BE2C (cell line): Measurements from ENCODE around the gene R3HDM2.
"Not testable (repeated sequence)": the region's sequence is repeated elsewhere in the genome, so short reads cannot be mapped to it uniquely, and the experiment has no call there.

Source experiments
- DNase-seq: peaks from one replicate; pipeline ENCODE4 v3.0.0-alpha.2; 2020
- H3K27me3 ChIP-seq: fragments of 250-450 bp; sonication (Bioruptor Pico); 2 replicates; pipeline ENCODE4 v1.5.1; 2020; ENCODE audit warnings: mild to moderate bottlenecking
- H3K36me3 ChIP-seq: fragments of 250-450 bp; sonication (Bioruptor Pico); 2 replicates; pipeline ENCODE4 v1.5.1; 2020; ENCODE audit warnings: mild to moderate bottlenecking
- H3K4me1 ChIP-seq: fragments of 250-450 bp; sonication (Bioruptor Pico); 2 replicates; pipeline ENCODE4 v1.5.1; 2020
- H3K4me3 ChIP-seq: 2 replicates; pipeline ENCODE4 v1.5.1; 2011; ENCODE audit warnings: low read depth, low read length
- H3K9me3 ChIP-seq: fragments of 250-450 bp; sonication (Bioruptor Pico); 2 replicates; pipeline ENCODE4 v1.5.1; 2020
- TF ChIP-seq, protein P1 (sequence below): IDR thresholded peaks from 2 replicates; pipeline ENCODE4 v1.5.1; 2012; ENCODE audit warnings: mild to moderate bottlenecking, low read depth, low read length

The R3HDM2 gene

DNA sequence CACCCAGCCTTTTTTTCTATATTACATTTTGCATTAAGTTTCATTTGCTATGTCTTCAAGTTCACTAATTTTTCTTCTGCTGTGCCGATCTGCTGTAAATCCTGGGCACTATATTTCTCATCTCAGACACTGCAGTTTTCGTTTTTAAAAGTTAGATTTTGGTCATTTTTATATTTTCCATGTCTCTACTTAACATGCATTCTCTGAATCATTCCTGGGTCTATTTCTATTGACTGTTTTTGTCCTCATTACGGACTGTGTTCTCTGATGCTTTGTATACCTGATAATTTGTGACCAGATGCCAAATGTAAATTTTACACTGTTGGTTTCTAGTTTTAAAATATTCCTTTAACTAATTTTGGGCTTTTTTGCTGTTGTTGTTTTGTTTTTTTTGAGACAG, 64.5 kb downstream of the R3HDM2 start:
- no peaks in the 10 kb centered on the region for H3K4me1 ChIP-seq
- no peaks in the 10 kb centered on the region for H3K27me3 ChIP-seq
- no peak for DNase-seq
- no peaks in the 10 kb centered on the region for H3K9me3 ChIP-seq
- H3K4me3 ChIP-seq = no peak overlapping the region
- TF ChIP-seq, protein P1, sequence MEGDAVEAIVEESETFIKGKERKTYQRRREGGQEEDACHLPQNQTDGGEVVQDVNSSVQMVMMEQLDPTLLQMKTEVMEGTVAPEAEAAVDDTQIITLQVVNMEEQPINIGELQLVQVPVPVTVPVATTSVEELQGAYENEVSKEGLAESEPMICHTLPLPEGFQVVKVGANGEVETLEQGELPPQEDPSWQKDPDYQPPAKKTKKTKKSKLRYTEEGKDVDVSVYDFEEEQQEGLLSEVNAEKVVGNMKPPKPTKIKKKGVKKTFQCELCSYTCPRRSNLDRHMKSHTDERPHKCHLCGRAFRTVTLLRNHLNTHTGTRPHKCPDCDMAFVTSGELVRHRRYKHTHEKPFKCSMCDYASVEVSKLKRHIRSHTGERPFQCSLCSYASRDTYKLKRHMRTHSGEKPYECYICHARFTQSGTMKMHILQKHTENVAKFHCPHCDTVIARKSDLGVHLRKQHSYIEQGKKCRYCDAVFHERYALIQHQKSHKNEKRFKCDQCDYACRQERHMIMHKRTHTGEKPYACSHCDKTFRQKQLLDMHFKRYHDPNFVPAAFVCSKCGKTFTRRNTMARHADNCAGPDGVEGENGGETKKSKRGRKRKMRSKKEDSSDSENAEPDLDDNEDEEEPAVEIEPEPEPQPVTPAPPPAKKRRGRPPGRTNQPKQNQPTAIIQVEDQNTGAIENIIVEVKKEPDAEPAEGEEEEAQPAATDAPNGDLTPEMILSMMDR = no peak
- no peaks in the 10 kb centered on the region for H3K36me3 ChIP-seq

DNA sequence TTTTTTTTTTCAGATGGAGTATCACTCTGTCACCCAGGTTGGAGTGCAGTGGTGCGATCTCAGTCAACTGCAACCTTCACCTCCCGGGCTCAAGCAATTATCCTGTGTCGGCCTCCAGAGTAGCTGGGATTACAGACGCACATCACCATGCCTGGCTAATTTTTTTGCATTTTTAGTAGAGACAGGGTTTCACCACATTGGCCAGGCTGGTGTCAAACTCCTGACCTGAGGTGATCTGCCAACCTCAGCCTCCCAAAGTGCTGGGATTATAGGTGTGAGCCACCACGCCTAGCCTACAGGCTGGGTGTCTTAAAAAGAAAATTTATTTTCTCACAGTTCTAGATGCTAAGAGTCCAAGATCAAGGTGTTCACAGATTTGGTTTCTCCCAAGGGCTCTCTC, 66.7 kb downstream of the R3HDM2 start:
- H3K4me3 ChIP-seq, H3K36me3 ChIP-seq, H3K4me1 ChIP-seq, DNase-seq, H3K27me3 ChIP-seq, H3K9me3 ChIP-seq: not testable (repeated sequence)

DNA sequence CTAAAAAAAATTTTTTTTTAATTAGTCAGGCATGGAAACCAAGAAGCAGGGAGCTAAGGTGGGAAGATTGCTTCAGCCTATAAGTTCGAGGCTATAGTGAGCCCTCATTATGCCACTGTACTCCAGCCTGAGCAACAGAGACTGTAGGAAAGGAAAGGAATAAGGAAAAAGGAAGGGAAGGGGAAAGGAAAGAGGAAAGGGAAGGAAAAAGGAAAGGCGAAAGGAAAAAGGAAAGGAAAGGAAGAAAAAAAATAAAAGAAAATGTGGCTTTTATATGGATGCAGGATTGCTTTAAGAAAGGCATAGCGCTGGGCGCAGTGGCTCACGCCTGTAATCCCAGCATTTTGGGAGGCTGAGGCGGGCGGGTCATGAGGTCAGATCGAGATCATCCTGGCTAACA, 70.4 kb downstream of the R3HDM2 start:
- Histone ChIP-seq H3K9me3 (no peaks in the 10 kb centered on the region), H3K36me3 (no peaks in the 10 kb centered on the region), H3K27me3 (no peaks in the 10 kb centered on the region), H3K4me1 (no peaks in the 10 kb centered on the region), H3K4me3 (no peak overlapping the region)
- TF ChIP-seq, protein P1 = no peak
- DNase-seq = no peak

DNA sequence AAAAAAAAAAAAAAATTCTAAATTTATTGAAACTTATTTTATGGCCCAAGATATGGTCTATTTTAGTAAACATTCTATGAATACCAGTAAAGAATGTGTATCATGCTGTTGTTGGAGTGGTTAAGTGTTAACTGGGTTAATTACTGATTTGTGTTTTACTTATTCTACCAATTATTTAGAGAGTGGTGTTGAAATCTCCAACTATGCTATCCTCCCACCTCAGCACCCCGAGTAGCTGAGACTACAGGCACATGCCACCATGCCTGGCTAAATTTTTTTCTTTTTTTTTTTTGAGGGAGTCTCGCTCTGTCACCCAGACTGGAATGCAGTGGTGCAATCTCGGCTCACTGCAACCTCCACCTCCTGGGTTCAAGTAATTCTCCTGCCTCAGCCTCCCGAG, 72.2 kb downstream of the R3HDM2 start:
- Histone ChIP-seq H3K36me3 (no peaks in the 10 kb centered on the region), H3K4me1 (no peaks in the 10 kb centered on the region), H3K9me3 (no peaks in the 10 kb centered on the region), H3K4me3 (no peak overlapping the region), H3K27me3 (no peaks in the 10 kb centered on the region)
- no peak for DNase-seq
- TF ChIP-seq, protein P1 = no peak

DNA sequence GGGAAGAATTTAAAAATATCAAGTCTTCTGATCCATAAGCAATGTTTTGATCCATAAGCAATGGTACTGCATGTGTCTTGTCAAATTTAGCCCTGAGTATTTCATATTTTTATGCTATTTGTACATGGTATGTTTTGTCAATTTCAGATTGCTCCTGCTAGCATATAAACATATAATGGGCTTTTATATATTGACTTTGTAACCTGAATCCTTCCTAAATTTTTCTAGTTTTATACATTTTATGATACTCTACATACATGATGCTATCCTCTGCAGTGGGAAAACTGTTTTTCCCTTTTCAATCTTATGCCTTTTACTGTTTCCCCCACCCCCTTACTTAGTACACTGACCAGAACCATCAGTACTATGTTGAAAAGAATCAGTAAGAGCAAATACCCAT, 75.1 kb downstream of the R3HDM2 start:
- Histone ChIP-seq H3K4me1 (no peaks in the 10 kb centered on the region), H3K27me3 (no peaks in the 10 kb centered on the region), H3K9me3 (no peaks in the 10 kb centered on the region), H3K36me3 (peaks cover 3% of the 10 kb centered on the region), H3K4me3 (no peak overlapping the region)
- no peak for DNase-seq
- TF ChIP-seq, protein P1 = no peak

DNA sequence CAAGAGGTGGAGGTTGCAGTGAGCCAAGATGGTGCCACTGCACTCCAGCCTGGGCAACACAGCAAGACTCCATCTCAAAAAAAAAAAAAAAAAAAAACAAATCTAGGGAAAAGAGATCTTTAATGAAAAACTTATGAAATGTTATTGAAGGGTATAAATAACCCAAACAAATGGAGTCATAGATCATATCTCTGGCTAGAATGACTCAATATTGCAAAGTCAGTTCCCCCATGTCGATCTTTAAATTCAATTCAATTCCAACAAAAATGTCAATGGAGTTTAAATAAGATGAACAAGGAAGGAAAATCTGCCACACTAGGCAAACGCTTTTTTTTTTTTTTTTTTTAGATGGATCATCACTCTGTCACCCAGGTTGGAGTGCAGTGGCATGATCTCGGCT, 78.7 kb downstream of the R3HDM2 start:
- no peaks in the 10 kb centered on the region for H3K9me3 ChIP-seq
- DNase-seq = no peak
- no peaks in the 10 kb centered on the region for H3K4me1 ChIP-seq
- H3K27me3 ChIP-seq = no peaks in the 10 kb centered on the region
- H3K4me3 ChIP-seq = no peak overlapping the region
- peaks cover 3% of the 10 kb centered on the region for H3K36me3 ChIP-seq
- TF ChIP-seq, protein P1 = no peak

DNA sequence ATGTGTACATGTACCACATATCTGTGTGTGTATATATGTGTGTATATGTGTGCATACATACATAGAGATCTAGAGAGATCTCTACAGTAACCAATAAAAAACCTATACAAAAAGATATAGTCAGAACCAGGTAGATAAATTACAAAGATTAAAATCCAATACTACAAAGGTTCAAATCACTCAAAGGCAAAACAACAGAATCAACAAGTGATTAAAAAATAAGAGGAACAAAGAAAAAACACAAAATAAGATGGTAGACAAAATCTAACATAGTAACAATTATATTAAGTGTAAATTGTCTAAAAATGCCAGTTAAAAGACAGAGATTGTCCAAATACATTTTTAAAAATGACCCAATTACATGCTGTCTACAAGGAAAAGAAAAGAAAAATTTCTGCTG, 83.6 kb downstream of the R3HDM2 start:
- Histone ChIP-seq H3K9me3 (no peaks in the 10 kb centered on the region), H3K36me3 (peaks cover 3% of the 10 kb centered on the region), H3K4me3 (no peak overlapping the region), H3K4me1 (peaks cover 4% of the 10 kb centered on the region), H3K27me3 (no peaks in the 10 kb centered on the region)
- no peak for DNase-seq
- TF ChIP-seq, protein P1 = no peak
